Measurements from ENCODE around the gene PACRG. TPM values are rescaled to one million over a fixed set of nuclear protein-coding genes. Genes with fewer than 3 reads are reported as not detected.
A peak's percentile ranks its signal among the peaks of the same experiment; 100 is the strongest.

The PACRG gene
- total RNA-seq, 1 experiment from 2014 or later = 0.26 TPM

DNA sequence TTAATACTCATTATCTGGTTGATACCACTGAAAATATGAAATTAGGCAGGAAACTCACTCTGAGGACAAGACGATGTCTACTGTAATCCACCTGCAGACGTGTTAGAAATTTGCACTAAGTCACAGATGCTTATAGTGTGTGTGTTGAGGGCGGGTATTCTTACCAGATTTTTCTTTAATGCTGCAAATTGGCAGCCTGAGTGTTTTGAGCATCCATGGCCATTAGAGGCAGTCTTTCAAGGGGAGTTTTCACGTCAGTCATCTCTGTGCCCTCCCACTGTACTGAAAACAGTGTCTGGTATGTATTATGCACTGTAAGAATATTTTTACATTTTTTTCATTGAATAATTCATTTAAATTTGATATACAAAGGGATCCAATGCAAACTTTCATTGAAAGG is 420.2 kb downstream of the PACRG start:
- H3K4me1 ChIP-seq (ENCODE audit: insufficient read depth, low read length) = peaks cover 3% of the 10 kb centered on the region; the same call in 1 of the 2 replicates
- no peaks in the 10 kb centered on the region; the same call in 1 of the 2 replicates for H3K79me2 ChIP-seq (ENCODE audit: insufficient read depth, low read length)
- no peaks in the 10 kb centered on the region for H3K79me1 ChIP-seq (ENCODE audit: insufficient read depth, low read depth, low read length, poor library complexity, severe bottlenecking)
- H3K9ac ChIP-seq (ENCODE audit: extremely low read depth, insufficient read length, low read length) = no peak overlapping the region
- H3K4me2 ChIP-seq (ENCODE audit: insufficient read depth, insufficient read length, low read length) = no peak overlapping the region
- no peak overlapping the region for H3K18ac ChIP-seq (ENCODE audit: insufficient read length, low read depth, low read length)
- H2AFZ ChIP-seq (ENCODE audit: low read length) = no peak overlapping the region
- TF ChIP-seq, protein P1, sequence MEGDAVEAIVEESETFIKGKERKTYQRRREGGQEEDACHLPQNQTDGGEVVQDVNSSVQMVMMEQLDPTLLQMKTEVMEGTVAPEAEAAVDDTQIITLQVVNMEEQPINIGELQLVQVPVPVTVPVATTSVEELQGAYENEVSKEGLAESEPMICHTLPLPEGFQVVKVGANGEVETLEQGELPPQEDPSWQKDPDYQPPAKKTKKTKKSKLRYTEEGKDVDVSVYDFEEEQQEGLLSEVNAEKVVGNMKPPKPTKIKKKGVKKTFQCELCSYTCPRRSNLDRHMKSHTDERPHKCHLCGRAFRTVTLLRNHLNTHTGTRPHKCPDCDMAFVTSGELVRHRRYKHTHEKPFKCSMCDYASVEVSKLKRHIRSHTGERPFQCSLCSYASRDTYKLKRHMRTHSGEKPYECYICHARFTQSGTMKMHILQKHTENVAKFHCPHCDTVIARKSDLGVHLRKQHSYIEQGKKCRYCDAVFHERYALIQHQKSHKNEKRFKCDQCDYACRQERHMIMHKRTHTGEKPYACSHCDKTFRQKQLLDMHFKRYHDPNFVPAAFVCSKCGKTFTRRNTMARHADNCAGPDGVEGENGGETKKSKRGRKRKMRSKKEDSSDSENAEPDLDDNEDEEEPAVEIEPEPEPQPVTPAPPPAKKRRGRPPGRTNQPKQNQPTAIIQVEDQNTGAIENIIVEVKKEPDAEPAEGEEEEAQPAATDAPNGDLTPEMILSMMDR (conservative IDR thresholded peaks at IDR 0.05) = peak; percentile 45
- no peak overlapping the region for H2BK5ac ChIP-seq (ENCODE audit: insufficient read length, low read length)
- WGBS (ENCODE audit: extremely low coverage, insufficient read length, low lambda C conversion rate) = no CpG with 5 or more reads among the region's 4 CpGs
- H3K4ac ChIP-seq (ENCODE audit: low read depth, low read length) = no peak overlapping the region
- H4K5ac ChIP-seq (ENCODE audit: insufficient read length, low read depth, low read length) = no peak overlapping the region
- H2BK120ac ChIP-seq (ENCODE audit: low read depth, low read length, poor library complexity, severe bottlenecking) = no peak overlapping the region
- no peak overlapping the region for H3K27ac ChIP-seq (ENCODE audit: insufficient read length, low read depth, low read length)
- H2BK20ac ChIP-seq (ENCODE audit: low read depth, low read length, poor library complexity, severe bottlenecking) = no peak overlapping the region
- no peak for DNase-seq
- no peak overlapping the region for H2AK5ac ChIP-seq (ENCODE audit: insufficient read length, low read length)
- no peak overlapping the region for H2BK12ac ChIP-seq (ENCODE audit: insufficient read length, low read depth, low read length)
- no peak overlapping the region for H4K91ac ChIP-seq (ENCODE audit: insufficient read length, low read depth, low read length)
- Mint-ChIP-seq H3K4me3 (no peak overlapping the region), H3K27me3 (ENCODE audit: low read depth) (no peaks in the 10 kb centered on the region; the same call in 1 of the 2 replicates), H3K4me1 (peaks cover 9% of the 10 kb centered on the region in 2 experiments), H3K36me3 (ENCODE audit: insufficient read depth in 1 of 3, low read depth in 3 of 3) (no peaks in the 10 kb centered on the region; a peak in 1 of 7 replicates), H3K9me3 (no peaks in the 10 kb centered on the region), H3K27ac (no peak overlapping the region)
- H3K23me2 ChIP-seq (ENCODE audit: insufficient read length, low read depth, low read length, poor library complexity, severe bottlenecking) = no peaks in the 10 kb centered on the region
- no peak overlapping the region for H3K23ac ChIP-seq (ENCODE audit: insufficient read length, low read depth, low read length)
- no peak overlapping the region for H2BK15ac ChIP-seq (ENCODE audit: low read depth, low read length)
- H4K8ac ChIP-seq (replicated peaks; ENCODE audit: insufficient read length, low read depth, low read length) = no peak overlapping the region
- no peaks in the 10 kb centered on the region for H3K9me3 ChIP-seq (ENCODE audit: control insufficient read depth, low read depth, low read length)
- no peaks in the 10 kb centered on the region for H3K27me3 ChIP-seq (ENCODE audit: insufficient read depth, low read length)
- H3K56ac ChIP-seq (ENCODE audit: insufficient read length, low read depth, low read length) = no peak overlapping the region
- H4K20me1 ChIP-seq (ENCODE audit: control insufficient read depth, insufficient read depth, insufficient read length) = no peaks in the 10 kb centered on the region
- H3K14ac ChIP-seq (ENCODE audit: insufficient read depth, low read length) = no peak overlapping the region
- no peak overlapping the region for H3T11ph ChIP-seq (ENCODE audit: low read length)
